H9 (cell line): Measurements from ENCODE around the gene EHD3. TPM values are rescaled to one million over a fixed set of nuclear protein-coding genes. Genes with fewer than 3 reads are reported as not detected.
"Not testable (repeated sequence)": the region's sequence is repeated elsewhere in the genome, so short reads cannot be mapped to it uniquely, and the experiment has no call there.

Source experiments
- DNase-seq: peaks from one replicate; pipeline ENCODE4 v3.0.0-alpha.2; 2017
- H2AFZ ChIP-seq: one replicate; pipeline ENCODE4 v1.6.1; 2013; ENCODE audit warnings: mild to moderate bottlenecking, low read length, control low read depth, moderate library complexity
- H2AK5ac ChIP-seq: 2 replicates; pipeline ENCODE4 v1.6.1; 2013; ENCODE audit warnings: low read length, control low read depth, mixed read lengths; ENCODE audit not compliant: insufficient read length
- H2BK120ac ChIP-seq: one replicate; pipeline ENCODE4 v1.6.1; 2013; ENCODE audit warnings: low read depth, mild to moderate bottlenecking, low read length, control low read depth, inconsistent platforms; ENCODE audit not compliant: poor library complexity, severe bottlenecking
- H2BK12ac ChIP-seq: 2 replicates; pipeline ENCODE4 v1.6.1; 2013; ENCODE audit warnings: low read length, control low read depth, mixed read lengths, low read depth; ENCODE audit not compliant: insufficient read length
- H2BK15ac ChIP-seq: 2 replicates; pipeline ENCODE4 v1.6.1; 2013; ENCODE audit warnings: low read depth, low read length, control low read depth
- H2BK20ac ChIP-seq: one replicate; pipeline ENCODE4 v1.6.1; 2013; ENCODE audit warnings: low read depth, mild to moderate bottlenecking, low read length, control low read depth, inconsistent platforms; ENCODE audit not compliant: poor library complexity, severe bottlenecking
- H2BK5ac ChIP-seq: 2 replicates; pipeline ENCODE4 v1.6.1; 2013; ENCODE audit warnings: low read length, control low read depth, mixed read lengths; ENCODE audit not compliant: insufficient read length
- H3K14ac ChIP-seq: 2 replicates; pipeline ENCODE4 v1.6.1; 2013; ENCODE audit warnings: low read length, control low read depth; ENCODE audit not compliant: insufficient read depth
- H3K18ac ChIP-seq: 2 replicates; pipeline ENCODE4 v1.6.1; 2013; ENCODE audit warnings: low read depth, mild to moderate bottlenecking, mixed read lengths, low read length, control low read depth; ENCODE audit not compliant: insufficient read length
- H3K23ac ChIP-seq: 2 replicates; pipeline ENCODE4 v1.6.1; 2013; ENCODE audit warnings: low read length, control low read depth, mixed read lengths, low read depth; ENCODE audit not compliant: insufficient read length
- H3K23me2 ChIP-seq: 2 replicates; pipeline ENCODE4 v1.6.1; 2013; ENCODE audit warnings: low read depth, mild to moderate bottlenecking, mixed read lengths, low read length, control low read depth; ENCODE audit not compliant: insufficient read length, poor library complexity, severe bottlenecking
- H3K27ac ChIP-seq: 2 replicates; pipeline ENCODE4 v1.5.1; 2013; ENCODE audit warnings: low read length, control low read depth, mixed read lengths, low read depth; ENCODE audit not compliant: insufficient read length
- H3K27me3 ChIP-seq: 2 replicates; pipeline ENCODE4 v1.6.1; 2013; ENCODE audit warnings: low read length, control low read depth, inconsistent platforms; ENCODE audit not compliant: insufficient read depth
- H3K4ac ChIP-seq: 2 replicates; pipeline ENCODE4 v1.6.1; 2013; ENCODE audit warnings: low read depth, mild to moderate bottlenecking, control low read depth, inconsistent platforms, low read length, moderate library complexity
- H3K4me1 ChIP-seq: 2 replicates; pipeline ENCODE4 v1.6.1; 2013; ENCODE audit warnings: low read length, control low read depth, inconsistent platforms; ENCODE audit not compliant: insufficient read depth
- H3K4me2 ChIP-seq: 2 replicates; pipeline ENCODE4 v1.6.1; 2013; ENCODE audit warnings: low read length, control low read depth, mixed read lengths; ENCODE audit not compliant: insufficient read length, insufficient read depth
- H3K56ac ChIP-seq: 2 replicates; pipeline ENCODE4 v1.6.1; 2013; ENCODE audit warnings: low read depth, mild to moderate bottlenecking, mixed read lengths, low read length, control low read depth; ENCODE audit not compliant: insufficient read length
- H3K79me1 ChIP-seq: 2 replicates; pipeline ENCODE4 v1.6.1; 2013; ENCODE audit warnings: low read depth, mild to moderate bottlenecking, moderate library complexity, low read length, control low read depth, inconsistent platforms; ENCODE audit not compliant: insufficient read depth, poor library complexity, severe bottlenecking
- H3K79me2 ChIP-seq: 2 replicates; pipeline ENCODE4 v1.6.1; 2013; ENCODE audit warnings: low read length, control low read depth, inconsistent platforms; ENCODE audit not compliant: insufficient read depth
- H3K9ac ChIP-seq: 2 replicates; pipeline ENCODE4 v1.6.1; 2013; ENCODE audit warnings: low read length, control low read depth, mixed read lengths; ENCODE audit not compliant: insufficient read length; ENCODE audit errors: extremely low read depth
- H3K9me3 ChIP-seq: one replicate; pipeline ENCODE4 v1.6.1; 2013; ENCODE audit warnings: low read depth, low read length, inconsistent platforms; ENCODE audit not compliant: control insufficient read depth
- H3T11ph ChIP-seq: one replicate; pipeline ENCODE4 v1.6.1; 2013; ENCODE audit warnings: mild to moderate bottlenecking, low read length, control low read depth, inconsistent platforms
- H4K20me1 ChIP-seq: one replicate; pipeline ENCODE4 v1.6.1; 2013; ENCODE audit not compliant: control insufficient read depth, insufficient read length, insufficient read depth
- H4K5ac ChIP-seq: 2 replicates; pipeline ENCODE4 v1.6.1; 2013; ENCODE audit warnings: low read depth, mild to moderate bottlenecking, mixed read lengths, low read length, control low read depth; ENCODE audit not compliant: insufficient read length
- H4K8ac ChIP-seq: replicated peaks from 2 replicates; pipeline ENCODE4 v1.6.1; 2013; ENCODE audit warnings: low read length, control low read depth, mixed read lengths, low read depth; ENCODE audit not compliant: insufficient read length
- H4K91ac ChIP-seq: 2 replicates; pipeline ENCODE4 v1.6.1; 2013; ENCODE audit warnings: low read depth, mild to moderate bottlenecking, moderate library complexity, mixed read lengths, low read length, control low read depth; ENCODE audit not compliant: insufficient read length
- H3K27ac Mint-ChIP-seq, 3 experiments: 2 replicates in 2 of 3; 3 replicates in 1 of 3; pipeline ENCODE4 v1.8.0; 2020 to 2021; ENCODE audit warnings: mixed read lengths in 3 of 3, mild to moderate bottlenecking in 1 of 3, moderate library complexity in 1 of 3
- H3K27me3 Mint-ChIP-seq: 2 replicates; pipeline ENCODE4 v1.8.0; 2021; ENCODE audit warnings: low read depth, mild to moderate bottlenecking, moderate library complexity, mixed read lengths
- H3K36me3 Mint-ChIP-seq, 3 experiments: 2 replicates in 2 of 3; 3 replicates in 1 of 3; pipeline ENCODE4 v1.8.0; 2020 to 2021; ENCODE audit warnings: low read depth in 3 of 3, mixed read lengths in 3 of 3; ENCODE audit not compliant: insufficient read depth in 1 of 3
- H3K4me1 Mint-ChIP-seq, 2 experiments: 2 replicates each; pipeline ENCODE4 v1.8.0; 2020; ENCODE audit warnings: mixed read lengths in 2 of 2
- H3K4me3 Mint-ChIP-seq, 2 experiments: 2 replicates in 1 of 2; 3 replicates in 1 of 2; pipeline ENCODE4 v1.8.0; 2020 to 2021; ENCODE audit warnings: mild to moderate bottlenecking in 2 of 2, mixed read lengths in 2 of 2, moderate library complexity in 1 of 2
- H3K9me3 Mint-ChIP-seq, 2 experiments: 2 replicates in 1 of 2; 3 replicates in 1 of 2; pipeline ENCODE4 v1.8.0; 2020; ENCODE audit warnings: mild to moderate bottlenecking in 2 of 2, mixed read lengths in 2 of 2, moderate library complexity in 1 of 2
- CTCF ChIP-seq: fragments of 200-600 bp; sonication (generic); conservative IDR thresholded peaks from 3 replicates; pipeline ENCODE4 v1.8.0; 2021; ENCODE audit warnings: antibody characterized with exemption, mild to moderate bottlenecking
- WGBS: extraction: QIAGEN DNeasy Blood & Tissue Kit; methylation state at CpG from one replicate; pipeline ENCODE4 v1.1.7; 2013; ENCODE audit warnings: missing lambda C conversion rate, low lambda C conversion rate, mixed read lengths; ENCODE audit not compliant: insufficient read length; ENCODE audit errors: extremely low coverage; 5-methylcytosine and 5-hydroxymethylcytosine counted together
- total RNA-seq: library from RNA; stranded (reverse); gene quantifications from 2 replicates; pipeline ENCODE4 v1.2.1, GENCODE V29; 2021

EHD3 gene
- total RNA-seq, 1 experiment from 2014 or later, result 8.3 TPM

GRCh38 chr2:31282634-31283033 is 48.7 kb downstream of the EHD3 start:
- no peaks in the 10 kb centered on the region for H3K9me3 ChIP-seq
- no peaks in the 10 kb centered on the region for H3K79me1 ChIP-seq
- peaks cover 3% of the 10 kb centered on the region; the same call in 1 of the 2 replicates for H3K4me1 ChIP-seq
- H3T11ph ChIP-seq, result no peak overlapping the region
- H3K18ac ChIP-seq, result no peak overlapping the region
- H3K27ac Mint-ChIP-seq, result no peak overlapping the region
- no peaks in the 10 kb centered on the region for H3K27me3 Mint-ChIP-seq
- H2BK20ac ChIP-seq, result no peak overlapping the region
- no peak overlapping the region for H4K8ac ChIP-seq
- no CpG with 5 or more reads among the region's 2 CpGs for WGBS
- no peaks in the 10 kb centered on the region for H4K20me1 ChIP-seq
- no peak overlapping the region for H2BK120ac ChIP-seq
- no peak overlapping the region for H3K27ac ChIP-seq
- no peak overlapping the region for H3K4me3 Mint-ChIP-seq
- H3K9me3 Mint-ChIP-seq, result no peaks in the 10 kb centered on the region
- no peak for TF ChIP-seq CTCF
- no peak overlapping the region for H2BK12ac ChIP-seq
- H2AFZ ChIP-seq, result no peak overlapping the region
- H3K36me3 Mint-ChIP-seq, result peaks cover 0 to 7% (median 2%) of the 10 kb centered on the region in 3 experiments; a peak in 3 of 7 replicates
- H3K4ac ChIP-seq, result no peak overlapping the region
- H2AK5ac ChIP-seq, result no peak overlapping the region
- no peak overlapping the region for H3K4me2 ChIP-seq
- H2BK5ac ChIP-seq, result no peak overlapping the region
- H3K79me2 ChIP-seq, result no peaks in the 10 kb centered on the region
- no peak overlapping the region for H3K14ac ChIP-seq
- H3K56ac ChIP-seq, result no peak overlapping the region
- H2BK15ac ChIP-seq, result no peak overlapping the region
- H3K23me2 ChIP-seq, result no peaks in the 10 kb centered on the region
- H4K91ac ChIP-seq, result no peak overlapping the region
- peaks cover 16 to 21% of the 10 kb centered on the region in 2 experiments for H3K4me1 Mint-ChIP-seq
- no peak overlapping the region for H3K23ac ChIP-seq
- no peak for DNase-seq
- no peak overlapping the region for H4K5ac ChIP-seq
- no peaks in the 10 kb centered on the region for H3K27me3 ChIP-seq
- no peak overlapping the region for H3K9ac ChIP-seq

GRCh38 chr2:31283193-31283919 is 49.4 kb downstream of the EHD3 start:
- H3K4me1 ChIP-seq, H2BK20ac ChIP-seq, H3K9me3 ChIP-seq, H4K20me1 ChIP-seq, H3K36me3 Mint-ChIP-seq, H3K4ac ChIP-seq, H3K4me3 Mint-ChIP-seq, H3K23ac ChIP-seq, H3T11ph ChIP-seq, H2BK5ac ChIP-seq, H2AFZ ChIP-seq, H3K27ac ChIP-seq, H4K91ac ChIP-seq, H3K56ac ChIP-seq, H2BK12ac ChIP-seq, H2BK15ac ChIP-seq, H3K9ac ChIP-seq, H3K79me1 ChIP-seq, H3K14ac ChIP-seq, H3K4me2 ChIP-seq, H2BK120ac ChIP-seq, H3K9me3 Mint-ChIP-seq, H3K23me2 ChIP-seq, H3K27ac Mint-ChIP-seq, H3K18ac ChIP-seq, H4K8ac ChIP-seq, DNase-seq, H4K5ac ChIP-seq, H3K79me2 ChIP-seq, H3K27me3 Mint-ChIP-seq, H3K27me3 ChIP-seq, H2AK5ac ChIP-seq: not testable (repeated sequence)
- H3K4me1 Mint-ChIP-seq, result peaks cover 16 to 21% of the 10 kb centered on the region in 2 experiments
- no CpG with 5 or more reads among the region's 7 CpGs for WGBS
